ENCODE measurements around the gene GYG1.

Gene GYG1

GRCh38 chr3:148991219-148992026 is at the start of gene GYG1:
GYG1 (plus strand) TSS chr3:148991540; CDS start chr3:148991641, 101 bp downstream.
- Histone ChIP-seq H3K4me1 (ENCODE audit: insufficient read depth, insufficient read length) (peaks cover 4% of the 10 kb centered on the region), H3K27me3 (ENCODE audit: insufficient read depth, insufficient read length) (peaks cover 17% of the 10 kb centered on the region), H3K9me3 (ENCODE audit: insufficient read depth, low read length) (no peaks in the 10 kb centered on the region), H3K4me3 (ENCODE audit: insufficient read length, low read depth) (peak within 1 kb of the TSS; percentile 64), H3K36me3 (ENCODE audit: insufficient read depth, insufficient read length, low read length) (peaks cover 21% of the 10 kb centered on the region), H3K9ac (ENCODE audit: insufficient read length, low read depth) (peak within 1 kb of the TSS; percentile 83)
- TF ChIP-seq ZNF274 (IDR thresholded peaks at IDR 0.05; ENCODE audit: low read depth, low read length) (no peak), YY1 (IDR thresholded peaks at IDR 0.05; ENCODE audit: insufficient read depth, insufficient read length) (no peak), SUZ12 (IDR thresholded peaks at IDR 0.05; ENCODE audit: extremely low read depth, insufficient read depth, insufficient read length) (no peak)
- peak; percentile 76 for DNase-seq (ENCODE audit: low read depth, low spot score)

- DNase-seq (ENCODE audit: low read depth, low spot score) = peak; percentile 43
- TF ChIP-seq SUZ12 (IDR thresholded peaks at IDR 0.05; ENCODE audit: extremely low read depth, insufficient read depth, insufficient read length) (no peak), YY1 (IDR thresholded peaks at IDR 0.05; ENCODE audit: insufficient read depth, insufficient read length) (no peak)
- Histone ChIP-seq H3K27me3 (ENCODE audit: insufficient read depth, insufficient read length) (no peaks in the 10 kb centered on the region), H3K36me3 (ENCODE audit: insufficient read depth, insufficient read length, low read length) (no peaks in the 10 kb centered on the region), H3K4me3 (ENCODE audit: insufficient read length, low read depth) (no peak overlapping the region), H3K9me3 (ENCODE audit: insufficient read depth, low read length) (no peaks in the 10 kb centered on the region), H3K9ac (ENCODE audit: insufficient read length, low read depth) (no peak overlapping the region), H3K4me1 (ENCODE audit: insufficient read depth, insufficient read length) (peaks cover 3% of the 10 kb centered on the region)
Measured at GRCh38 chr3:148943506-148944205, 47.7 kb upstream of the GYG1 start.

GRCh38 chr3:148945116-148945515 is 46.2 kb upstream of the GYG1 start:
- no peak for DNase-seq (ENCODE audit: low read depth, low spot score)
- Histone ChIP-seq H3K36me3 (ENCODE audit: insufficient read depth, insufficient read length, low read length) (no peaks in the 10 kb centered on the region), H3K4me1 (ENCODE audit: insufficient read depth, insufficient read length) (peaks cover 3% of the 10 kb centered on the region), H3K27me3 (ENCODE audit: insufficient read depth, insufficient read length) (no peaks in the 10 kb centered on the region), H3K9me3 (ENCODE audit: insufficient read depth, low read length) (no peaks in the 10 kb centered on the region), H3K9ac (ENCODE audit: insufficient read length, low read depth) (no peak overlapping the region), H3K4me3 (ENCODE audit: insufficient read length, low read depth) (no peak overlapping the region)
- TF ChIP-seq YY1 (IDR thresholded peaks at IDR 0.05; ENCODE audit: insufficient read depth, insufficient read length) = no peak
- no peak for TF ChIP-seq SUZ12 (IDR thresholded peaks at IDR 0.05; ENCODE audit: extremely low read depth, insufficient read depth, insufficient read length)
- no peak for TF ChIP-seq ZNF274 (IDR thresholded peaks at IDR 0.05; ENCODE audit: low read depth, low read length)

- Histone ChIP-seq H3K36me3 (ENCODE audit: insufficient read depth, insufficient read length, low read length) (no peaks in the 10 kb centered on the region), H3K9me3 (ENCODE audit: insufficient read depth, low read length) (peaks cover 5% of the 10 kb centered on the region; the same call in 1 of the 2 replicates), H3K9ac (ENCODE audit: insufficient read length, low read depth) (no peak overlapping the region), H3K4me1 (ENCODE audit: insufficient read depth, insufficient read length) (peaks cover 3% of the 10 kb centered on the region), H3K4me3 (ENCODE audit: insufficient read length, low read depth) (no peak overlapping the region), H3K27me3 (ENCODE audit: insufficient read depth, insufficient read length) (no peaks in the 10 kb centered on the region)
- no peak for DNase-seq (ENCODE audit: low read depth, low spot score)
- no peak for TF ChIP-seq SUZ12 (IDR thresholded peaks at IDR 0.05; ENCODE audit: extremely low read depth, insufficient read depth, insufficient read length)
Measured at GRCh38 chr3:148948913-148949657, 42.3 kb upstream of the GYG1 start.

- H3K4me1 ChIP-seq (ENCODE audit: insufficient read depth, insufficient read length) = peaks cover 3% of the 10 kb centered on the region
- H3K9me3 ChIP-seq (ENCODE audit: insufficient read depth, low read length) = peaks cover 5% of the 10 kb centered on the region; the same call in 1 of the 2 replicates
- no peak overlapping the region for H3K4me3 ChIP-seq (ENCODE audit: insufficient read length, low read depth)
- H3K9ac ChIP-seq (ENCODE audit: insufficient read length, low read depth) = no peak overlapping the region
- TF ChIP-seq YY1 (IDR thresholded peaks at IDR 0.05; ENCODE audit: insufficient read depth, insufficient read length) (no peak), SUZ12 (IDR thresholded peaks at IDR 0.05; ENCODE audit: extremely low read depth, insufficient read depth, insufficient read length) (no peak), ZNF274 (IDR thresholded peaks at IDR 0.05; ENCODE audit: low read depth, low read length) (no peak)
- no peaks in the 10 kb centered on the region for H3K27me3 ChIP-seq (ENCODE audit: insufficient read depth, insufficient read length)
- no peak for DNase-seq (ENCODE audit: low read depth, low spot score)
- no peaks in the 10 kb centered on the region for H3K36me3 ChIP-seq (ENCODE audit: insufficient read depth, insufficient read length, low read length)
Measured at GRCh38 chr3:148950806-148951205, 40.5 kb upstream of the GYG1 start.

- H3K27me3 ChIP-seq (ENCODE audit: insufficient read depth, insufficient read length) = no peaks in the 10 kb centered on the region
- no peak overlapping the region for H3K9ac ChIP-seq (ENCODE audit: insufficient read length, low read depth)
- H3K9me3 ChIP-seq (ENCODE audit: insufficient read depth, low read length) = peaks cover 5% of the 10 kb centered on the region; the same call in 1 of the 2 replicates
- TF ChIP-seq SUZ12 (IDR thresholded peaks at IDR 0.05; ENCODE audit: extremely low read depth, insufficient read depth, insufficient read length) (no peak), YY1 (IDR thresholded peaks at IDR 0.05; ENCODE audit: insufficient read depth, insufficient read length) (no peak), ZNF274 (IDR thresholded peaks at IDR 0.05; ENCODE audit: low read depth, low read length) (no peak)
- no peak overlapping the region for H3K4me3 ChIP-seq (ENCODE audit: insufficient read length, low read depth)
- peaks cover 3% of the 10 kb centered on the region for H3K4me1 ChIP-seq (ENCODE audit: insufficient read depth, insufficient read length)
- no peaks in the 10 kb centered on the region for H3K36me3 ChIP-seq (ENCODE audit: insufficient read depth, insufficient read length, low read length)
- no peak for DNase-seq (ENCODE audit: low read depth, low spot score)
Measured at GRCh38 chr3:148951599-148952361, 39.6 kb upstream of the GYG1 start.
